Measurements from ENCODE around the gene PPTC7.

PPTC7 gene, protein sequence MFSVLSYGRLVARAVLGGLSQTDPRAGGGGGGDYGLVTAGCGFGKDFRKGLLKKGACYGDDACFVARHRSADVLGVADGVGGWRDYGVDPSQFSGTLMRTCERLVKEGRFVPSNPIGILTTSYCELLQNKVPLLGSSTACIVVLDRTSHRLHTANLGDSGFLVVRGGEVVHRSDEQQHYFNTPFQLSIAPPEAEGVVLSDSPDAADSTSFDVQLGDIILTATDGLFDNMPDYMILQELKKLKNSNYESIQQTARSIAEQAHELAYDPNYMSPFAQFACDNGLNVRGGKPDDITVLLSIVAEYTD

DNA sequence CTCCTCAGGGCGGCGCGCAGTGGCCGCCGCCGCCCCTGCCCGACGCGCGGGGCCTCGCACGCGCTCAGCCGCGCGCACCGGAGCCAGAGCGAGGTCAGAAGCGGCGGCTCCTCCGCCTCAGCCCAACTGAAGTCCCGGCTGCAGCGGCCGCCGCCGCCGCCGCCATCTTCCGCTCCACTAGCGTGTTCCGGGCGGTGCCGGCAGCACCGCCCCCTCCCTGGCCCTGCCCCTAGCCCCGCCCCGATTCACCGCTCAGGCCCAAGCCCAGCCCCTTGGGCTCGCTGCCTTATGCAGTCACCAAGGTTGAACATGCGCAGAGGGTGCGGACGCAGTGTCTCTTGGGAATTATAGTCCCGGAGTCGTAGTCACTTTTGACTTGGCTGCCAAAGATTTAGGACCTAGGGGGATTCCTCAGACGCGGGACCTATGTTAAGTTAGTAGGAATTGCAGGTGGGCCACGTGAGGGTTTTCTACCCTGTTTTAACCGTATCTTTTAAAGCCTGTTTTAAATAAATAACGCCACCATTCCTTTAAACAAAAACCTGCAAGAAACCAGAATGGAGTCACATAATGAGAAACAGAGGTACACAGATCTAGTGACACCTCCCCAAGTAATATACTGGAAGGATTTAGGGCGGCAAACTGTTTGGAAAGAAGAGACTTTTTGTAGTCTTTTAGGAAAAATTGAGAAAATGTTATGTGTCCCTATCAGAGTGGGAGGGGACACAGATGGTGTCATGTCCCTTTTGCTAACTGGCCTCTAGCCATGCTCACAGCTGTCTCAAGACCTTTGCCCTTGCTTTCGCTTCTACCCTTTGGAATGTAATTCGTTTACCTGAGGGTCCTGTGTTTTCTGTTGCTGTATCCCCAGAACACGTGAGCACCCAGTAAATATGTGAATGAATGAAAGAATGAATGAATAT is at the start of gene PPTC7:
Gene PPTC7 (minus strand): TSS at position 182 of the 923 bp plus-strand sequence. CDS start 287 bp downstream, outside the sequence.
- Histone ChIP-seq H3K4me3 (peak within 1 kb of the TSS; percentile 87 to 100 (median 98)), H3K4me1 (peaks cover 49 to 80% (median 63%) of the 10 kb centered on the region in 10 experiments), H3K4me2 (peak within 1 kb of the TSS; percentile 78 to 97 (median 92)), H3K36me3 (peaks cover 0 to 29% (median 22%) of the 10 kb centered on the region in 11 experiments; a peak in 16 of 22 replicates), H3K27me3 (no peaks in the 10 kb centered on the region), H3K9me3 (replicated peaks in 1 of 11) (peaks cover 0 to 5% (median 0%) of the 10 kb centered on the region in 11 experiments; a peak in 2 of 22 replicates), H3K9ac (peak within 1 kb of the TSS; percentile 95 to 99 (median 98)), H3K27ac (peak within 1 kb of the TSS; percentile 95 to 99 (median 96)), H4K20me1 (peaks cover 40 to 46% (median 44%) of the 10 kb centered on the region in 11 experiments)
- no peak for TF ChIP-seq Cebpa-rat (IDR thresholded peaks at IDR 0.05)

- H3K4me2 ChIP-seq = peak overlapping the region; percentile 19 to 61 (median 44); a peak in 20 of 22 replicates
- peaks cover 10 to 27% (median 20%) of the 10 kb centered on the region in 10 experiments for H3K4me1 ChIP-seq
- H3K4me3 ChIP-seq = no peak overlapping the region
- no peak for TF ChIP-seq Cebpa-rat (IDR thresholded peaks at IDR 0.05)
- peak overlapping the region in 9 of 11 experiments; percentile 9 to 56 (median 35); a peak in 11 of 22 replicates for H3K9ac ChIP-seq
- no peaks in the 10 kb centered on the region for H3K9me3 ChIP-seq (replicated peaks in 1 of 11)
- H4K20me1 ChIP-seq = no peaks in the 10 kb centered on the region
- peak overlapping the region in 10 of 11 experiments; percentile 2 to 52 (median 29); a peak in 14 of 22 replicates for H3K27ac ChIP-seq
- 0 out of 22 replicates have a peak, but pooled peaks cover 0 to 5% (median 0%) of the 10 kb centered on the region in 11 experiments for H3K36me3 ChIP-seq
- no peaks in the 10 kb centered on the region for H3K27me3 ChIP-seq
These were observed 44.5 kb upstream of the PPTC7 start for GRCh38 chr12:110627500-110628195.

DNA sequence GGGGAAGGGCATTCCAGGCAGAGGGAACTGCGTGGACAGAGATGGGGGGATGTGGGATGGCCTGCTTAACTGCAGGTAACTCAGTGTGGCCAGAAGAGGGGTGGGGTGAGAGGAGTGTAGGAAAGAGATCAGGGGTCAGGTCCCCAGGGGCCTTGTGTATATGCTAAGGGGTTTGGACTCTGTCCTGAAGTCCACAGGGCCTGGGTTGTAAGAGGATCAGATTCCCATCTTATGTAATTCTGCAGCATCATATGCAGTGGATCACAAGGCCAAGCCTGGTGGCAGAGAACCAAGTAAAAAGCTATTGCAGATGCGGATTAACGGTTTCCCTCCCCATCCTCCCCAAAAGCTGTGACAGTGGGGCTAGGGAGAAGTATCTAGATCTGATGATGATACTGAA is 39.5 kb upstream of the PPTC7 start:
- Histone ChIP-seq H3K9ac (no peak overlapping the region), H3K36me3 (no peaks in the 10 kb centered on the region; a peak in 1 of 22 replicates), H3K9me3 (replicated peaks in 1 of 11) (no peaks in the 10 kb centered on the region), H3K27me3 (no peaks in the 10 kb centered on the region), H4K20me1 (no peaks in the 10 kb centered on the region), H3K4me1 (peaks cover 10 to 31% (median 22%) of the 10 kb centered on the region in 10 experiments), H3K27ac (no peak overlapping the region), H3K4me3 (no peak overlapping the region), H3K4me2 (no peak overlapping the region)
- TF ChIP-seq Cebpa-rat (IDR thresholded peaks at IDR 0.05) = no peak

GRCh38 chr12:110619534-110619953 is 36.4 kb upstream of the PPTC7 start:
- H3K27ac ChIP-seq = no peak overlapping the region
- no peaks in the 10 kb centered on the region; a peak in 1 of 22 replicates for H3K36me3 ChIP-seq
- peak overlapping the region in 8 of 11 experiments; percentile 0 to 53 (median 30); a peak in 9 of 22 replicates for H3K4me2 ChIP-seq
- H3K4me3 ChIP-seq = no peak overlapping the region
- H3K4me1 ChIP-seq = peaks cover 15 to 32% (median 23%) of the 10 kb centered on the region in 10 experiments
- no peaks in the 10 kb centered on the region for H4K20me1 ChIP-seq
- no peaks in the 10 kb centered on the region for H3K9me3 ChIP-seq (replicated peaks in 1 of 11)
- H3K9ac ChIP-seq = peak overlapping the region in 4 of 11 experiments; percentile 1 to 34 (median 4); a peak in 2 of 22 replicates
- H3K27me3 ChIP-seq = no peaks in the 10 kb centered on the region
- no peak for TF ChIP-seq Cebpa-rat (IDR thresholded peaks at IDR 0.05)

DNA sequence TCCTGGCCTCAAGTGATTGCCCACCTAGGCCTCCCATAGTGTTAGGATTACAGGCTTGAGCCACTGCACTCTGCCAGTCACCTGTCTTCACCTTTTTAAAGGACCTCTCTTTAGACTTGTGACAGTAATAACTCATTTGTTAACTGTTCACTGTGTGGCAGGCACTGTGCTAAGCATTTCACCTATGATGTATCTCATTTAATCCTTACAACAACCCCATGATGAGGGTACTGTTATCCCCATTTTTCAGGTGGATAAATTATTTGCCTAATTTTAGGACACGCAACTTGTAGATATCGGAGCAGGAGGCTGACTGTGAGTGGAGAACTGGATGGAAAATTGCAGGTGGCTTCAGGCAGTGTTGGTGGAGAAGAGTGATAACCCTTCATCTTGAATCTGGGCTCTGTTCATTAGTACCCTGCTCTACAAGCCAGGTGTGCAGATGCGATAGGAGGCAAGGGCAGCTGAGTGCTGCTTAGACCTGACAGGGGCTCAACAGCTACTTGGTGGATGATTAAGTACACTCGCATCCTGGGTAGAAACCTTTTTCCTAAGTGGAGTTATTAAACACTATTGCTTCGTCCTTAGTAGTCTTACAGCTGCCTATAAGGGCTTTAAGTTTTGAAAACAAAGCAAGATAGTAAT is 33.5 kb upstream of the PPTC7 start:
- H3K4me3 ChIP-seq = no peak overlapping the region
- no peaks in the 10 kb centered on the region for H3K36me3 ChIP-seq
- no peak overlapping the region for H3K27ac ChIP-seq
- H3K4me2 ChIP-seq = no peak overlapping the region
- TF ChIP-seq Cebpa-rat (IDR thresholded peaks at IDR 0.05) = no peak
- H3K27me3 ChIP-seq = no peaks in the 10 kb centered on the region
- H3K4me1 ChIP-seq = peaks cover 25 to 45% (median 37%) of the 10 kb centered on the region in 10 experiments
- no peaks in the 10 kb centered on the region for H4K20me1 ChIP-seq
- no peak overlapping the region for H3K9ac ChIP-seq
- H3K9me3 ChIP-seq (replicated peaks in 1 of 11) = no peaks in the 10 kb centered on the region

DNA sequence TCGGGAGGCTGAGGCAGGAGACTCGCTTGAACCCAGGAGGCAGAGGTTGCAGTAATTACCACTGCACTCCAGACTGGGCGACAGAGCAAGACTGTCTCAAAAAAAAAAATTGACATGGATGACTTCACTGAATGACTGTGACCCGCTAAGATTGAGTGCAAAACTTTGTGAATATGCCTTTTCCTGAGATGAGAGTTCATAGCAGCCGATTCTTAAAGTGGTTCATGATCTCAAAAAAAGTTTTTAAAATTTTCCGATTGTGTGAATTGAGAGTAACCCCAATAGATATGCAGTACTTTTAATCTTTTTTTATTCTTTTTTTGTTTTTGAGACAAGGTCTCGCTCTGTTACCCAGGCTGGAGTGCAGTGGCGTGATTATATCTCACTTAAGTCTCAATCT is 32.1 kb upstream of the PPTC7 start:
- Histone ChIP-seq H3K4me1 (peaks cover 25 to 46% (median 36%) of the 10 kb centered on the region in 10 experiments), H3K27me3 (no peaks in the 10 kb centered on the region), H3K36me3 (no peaks in the 10 kb centered on the region), H3K27ac (no peak overlapping the region), H3K4me2 (peak overlapping the region; percentile 86 to 98 (median 94); a peak in 21 of 22 replicates), H3K9me3 (replicated peaks in 1 of 11) (no peaks in the 10 kb centered on the region), H3K9ac (peak overlapping the region in 5 of 11 experiments; percentile 21 to 85 (median 35); a peak in 5 of 22 replicates), H3K4me3 (no peak overlapping the region), H4K20me1 (no peaks in the 10 kb centered on the region)
- TF ChIP-seq Cebpa-rat (IDR thresholded peaks at IDR 0.05) = no peak

DNA sequence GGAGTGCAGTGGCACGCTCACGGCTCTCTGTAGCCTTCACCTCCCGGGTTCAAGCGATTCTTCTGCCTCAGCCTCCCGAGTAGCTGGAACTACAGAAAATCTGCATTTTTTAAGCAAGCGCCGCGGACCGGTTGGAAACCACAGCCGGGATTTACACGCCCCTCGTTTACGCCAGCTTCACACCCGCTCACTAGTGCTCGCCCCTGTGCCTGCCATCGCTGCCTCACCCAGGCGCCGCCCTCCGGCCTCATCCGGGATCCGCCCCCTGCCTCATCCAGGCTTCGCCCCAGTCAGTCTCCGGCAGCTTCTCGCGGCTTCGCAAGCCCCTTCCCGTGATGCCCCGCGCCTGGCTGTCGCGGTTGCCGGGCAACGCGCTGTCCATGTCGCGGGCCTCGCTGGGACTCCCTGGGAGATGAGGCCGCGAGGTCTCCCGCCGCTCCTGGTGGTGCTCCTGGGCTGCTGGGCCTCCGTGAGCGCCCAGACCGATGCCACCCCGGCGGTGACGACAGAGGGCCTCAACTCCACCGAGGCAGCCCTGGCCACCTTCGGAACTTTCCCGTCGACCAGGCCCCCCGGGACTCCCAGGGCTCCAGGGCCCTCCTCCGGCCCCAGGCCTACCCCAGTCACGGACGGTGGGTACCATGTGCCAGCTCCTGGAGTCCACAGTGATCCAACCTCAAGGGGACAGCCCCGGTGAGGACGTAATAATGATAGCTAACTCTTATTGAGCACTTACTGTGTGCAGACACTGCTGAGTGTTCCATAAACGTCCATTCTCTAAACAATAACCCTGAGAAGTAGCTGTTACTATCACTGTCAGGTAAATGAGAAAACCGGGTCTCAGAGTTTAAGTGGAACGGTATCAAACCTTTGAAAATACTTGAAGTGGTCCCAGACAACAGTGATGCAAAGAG is 30.9 kb upstream of the PPTC7 start, which contains the start of gene TCTN1:
Gene TCTN1 (plus strand): TSS at position 359 of the 914 bp plus-strand sequence. CDS start 54 bp downstream, at position 413.
- no peak for TF ChIP-seq Cebpa-rat (IDR thresholded peaks at IDR 0.05)
- no peaks in the 10 kb centered on the region for H3K36me3 ChIP-seq
- H3K4me2 ChIP-seq = peak within 1 kb of the TSS; percentile 86 to 98 (median 94)
- peak within 1 kb of the TSS; percentile 68 to 87 (median 72) for H3K27ac ChIP-seq
- H3K27me3 ChIP-seq = no peaks in the 10 kb centered on the region
- H3K9me3 ChIP-seq (replicated peaks in 1 of 11) = no peaks in the 10 kb centered on the region
- H4K20me1 ChIP-seq = no peaks in the 10 kb centered on the region
- peaks cover 23 to 42% (median 29%) of the 10 kb centered on the region in 10 experiments for H3K4me1 ChIP-seq
- H3K9ac ChIP-seq = peak within 1 kb of the TSS; percentile 70 to 85 (median 81)
- peak within 1 kb of the TSS; percentile 61 to 84 (median 66) for H3K4me3 ChIP-seq
